GM19351 (cell line): Measurements from ENCODE around the gene ZNF362.

ENCODE experiments used
- ATAC-seq: cut with Tn5 transposase; IDR thresholded peaks from one replicate; pipeline ENCODE4 v1.9.1; 2021; ENCODE audit warnings: mild to moderate bottlenecking, moderate library complexity; ENCODE audit not compliant: unreplicated experiment

ZNF362 gene

DNA sequence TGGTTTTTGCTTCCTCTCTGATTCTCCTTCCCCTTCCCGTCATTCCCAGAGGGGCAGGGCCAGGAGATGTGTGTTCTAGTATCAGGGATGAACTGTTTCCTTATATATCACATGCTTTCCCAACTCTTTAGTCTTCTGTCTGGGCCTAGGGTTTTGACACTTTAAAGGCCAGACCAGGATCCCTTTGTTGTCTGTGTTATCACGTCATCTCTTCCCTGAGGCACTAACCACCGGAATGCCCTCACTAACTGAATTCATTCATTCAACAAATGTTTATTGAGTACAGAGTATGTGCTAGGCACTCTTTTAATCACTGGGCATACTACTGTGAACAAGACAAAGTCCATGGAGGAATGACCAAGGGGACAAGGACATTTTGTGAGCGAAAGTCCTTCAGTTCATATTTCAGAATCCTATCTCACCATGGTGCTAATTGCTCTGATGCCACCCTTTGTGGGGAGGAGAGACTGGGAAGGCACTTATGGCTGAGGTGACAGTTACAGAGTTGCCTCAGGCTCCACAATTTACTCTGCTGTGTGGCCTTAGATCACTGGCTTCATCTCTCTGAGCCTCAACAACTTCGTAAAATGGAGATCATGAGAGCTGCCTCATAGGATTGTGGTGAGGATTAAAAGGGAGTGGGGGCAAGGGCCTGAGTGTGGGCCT is 12.0 kb upstream of the ZNF362 start:
- ATAC-seq, result no peak

DNA sequence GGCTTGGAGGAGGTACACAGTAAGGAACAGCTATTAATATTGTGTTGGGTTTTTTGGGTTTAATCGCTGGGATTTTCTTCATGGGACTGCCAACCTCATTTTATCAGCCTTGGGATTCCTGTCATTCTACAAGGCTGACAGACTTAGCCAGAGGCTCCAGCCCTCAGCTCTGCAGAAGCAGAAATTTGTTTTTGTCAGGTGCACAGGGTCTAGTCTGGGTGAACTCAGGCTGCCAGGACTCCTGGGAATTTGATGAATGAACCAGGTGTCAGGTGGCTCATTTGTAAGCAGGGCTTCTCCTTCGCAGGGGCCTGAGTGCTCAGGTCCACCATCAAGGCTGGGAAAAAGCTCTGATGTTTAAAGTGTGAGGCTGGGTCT is 11.5 kb upstream of the ZNF362 start:
- ATAC-seq, result no peak

DNA sequence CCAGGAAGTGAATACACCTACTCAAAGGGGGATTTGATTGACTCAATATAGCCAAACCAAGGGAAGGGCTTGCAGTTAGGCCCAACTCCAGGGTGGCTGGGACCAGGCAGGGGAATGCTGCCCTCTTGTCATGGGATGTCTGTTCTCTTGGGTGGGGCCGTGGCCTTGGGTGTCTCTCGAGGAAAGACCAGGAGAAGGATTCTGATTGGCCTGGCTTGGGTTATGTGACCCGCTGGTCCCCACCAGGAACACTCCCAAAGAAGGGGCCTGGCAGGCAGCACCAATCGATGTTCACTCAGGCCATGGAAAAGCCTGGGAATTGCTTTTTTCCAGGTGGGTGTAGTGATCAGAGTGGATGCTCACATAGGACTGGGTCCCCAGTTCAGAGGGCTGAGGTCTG is 10.1 kb upstream of the ZNF362 start:
- ATAC-seq, result no peak

DNA sequence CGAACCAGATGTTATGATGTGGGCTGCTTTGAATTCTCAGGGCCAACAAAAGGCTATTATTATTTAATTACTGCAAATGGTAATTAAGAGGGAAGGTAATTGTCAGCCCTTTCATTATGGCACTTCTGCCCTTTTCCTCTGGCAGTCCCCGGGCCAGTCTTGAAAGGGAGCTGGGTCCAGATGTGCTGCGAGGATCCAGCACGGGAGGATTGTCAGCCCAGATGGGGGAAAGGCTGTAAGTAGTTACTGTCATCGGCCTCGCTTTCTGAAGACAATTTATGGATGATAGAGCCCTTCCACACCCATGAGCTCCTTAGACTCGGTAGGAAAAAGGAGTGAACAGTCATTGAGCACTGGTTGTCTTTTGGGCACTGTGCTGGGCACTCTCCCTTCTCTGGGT is 8.7 kb upstream of the ZNF362 start:
- ATAC-seq, result no peak

DNA sequence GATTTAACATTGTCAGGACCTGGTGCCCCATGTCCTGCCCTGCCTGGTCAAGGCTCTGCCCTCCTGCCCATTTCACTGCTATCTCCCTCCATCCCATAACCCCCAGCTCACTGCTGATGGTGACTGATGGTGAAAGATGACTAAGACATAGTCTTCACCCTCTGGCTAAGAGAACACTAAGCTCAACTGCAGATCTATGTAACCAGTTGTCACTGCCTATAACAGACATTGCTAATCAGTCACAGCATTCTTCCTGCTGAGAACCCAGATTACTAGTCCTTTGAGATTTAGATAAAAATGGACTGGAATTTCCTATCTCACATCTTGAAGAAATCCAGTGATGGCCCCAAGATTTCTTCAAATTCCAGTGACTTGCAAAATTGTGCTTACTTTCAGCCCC is 8.0 kb upstream of the ZNF362 start:
- no peak for ATAC-seq

DNA sequence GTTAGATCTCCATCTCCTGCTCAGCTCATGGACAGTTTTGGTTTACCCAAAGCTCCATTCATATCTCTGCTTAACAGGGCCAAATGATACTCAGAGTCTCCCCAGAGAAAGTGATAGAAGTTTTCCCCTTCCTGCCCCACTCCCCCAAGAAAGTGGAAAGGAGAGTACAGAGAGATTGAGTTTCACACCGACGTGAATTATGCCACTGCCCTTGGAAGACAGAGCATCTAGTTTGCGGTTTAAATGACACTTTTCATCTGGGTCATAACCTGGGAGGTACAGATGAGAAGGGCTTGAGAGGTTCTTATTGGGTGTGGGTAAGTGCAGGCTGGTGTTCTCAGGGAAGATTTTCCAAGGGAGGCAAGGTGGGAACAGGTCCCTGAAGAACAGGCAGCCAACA is 6.9 kb upstream of the ZNF362 start:
- no peak for ATAC-seq

DNA sequence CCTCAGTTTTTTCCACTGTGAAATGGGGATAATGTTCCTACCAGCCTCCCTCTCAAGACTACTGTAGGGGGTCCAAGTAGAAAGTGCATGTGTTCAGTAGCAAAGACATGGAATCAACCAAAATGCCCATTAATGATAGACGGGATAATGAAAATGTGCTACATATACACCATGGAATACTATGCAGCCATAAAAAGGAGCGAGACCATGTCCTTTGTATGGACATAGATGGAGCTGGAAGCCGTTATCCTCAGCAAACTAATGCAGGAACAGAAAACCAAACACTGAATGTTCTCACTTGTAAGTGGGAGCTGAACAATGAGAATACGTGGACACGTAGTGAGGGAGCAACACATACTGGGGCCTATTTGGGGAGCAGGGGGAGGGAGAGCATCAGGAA is 6.1 kb upstream of the ZNF362 start:
- no peak for ATAC-seq

DNA sequence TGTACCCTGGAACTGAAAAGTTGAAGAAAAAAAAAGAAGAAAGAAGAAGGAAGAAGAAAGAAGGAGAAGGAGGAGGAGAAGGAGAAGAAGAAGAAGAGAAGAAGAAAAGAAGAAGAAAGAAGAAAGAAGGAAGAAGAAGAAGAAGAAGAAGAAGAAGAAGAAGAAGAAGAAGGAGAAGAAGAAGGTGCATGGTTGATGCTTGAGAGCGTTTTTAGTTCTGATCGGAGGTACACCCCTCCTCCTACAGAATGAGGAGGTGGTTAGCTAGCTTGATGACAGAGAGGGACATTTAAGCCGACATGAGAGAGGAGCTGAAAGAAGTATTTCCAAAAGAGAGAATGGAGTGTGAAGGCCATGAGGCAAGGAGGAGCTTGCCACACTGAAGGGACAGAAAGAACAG is 5.6 kb upstream of the ZNF362 start:
- no peak for ATAC-seq

DNA sequence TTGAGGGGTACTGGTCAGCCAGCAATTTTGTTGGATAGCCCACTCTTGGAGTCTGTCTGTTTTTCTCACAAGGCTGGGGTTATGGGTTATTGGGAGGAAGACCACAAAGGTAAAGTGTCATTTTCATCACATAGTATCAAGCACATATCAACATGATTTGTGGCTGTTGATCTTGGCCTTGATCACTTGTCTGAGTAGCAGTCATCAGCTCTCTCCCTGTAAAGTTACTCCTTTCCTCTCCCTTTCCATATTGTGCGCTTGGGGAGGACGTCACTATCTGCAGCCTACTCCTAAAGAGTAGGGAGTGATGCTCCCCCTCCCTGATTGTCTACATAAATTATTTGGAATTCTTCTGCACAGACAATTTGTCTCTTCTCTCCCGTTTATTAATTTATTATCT is 1.8 kb upstream of the ZNF362 start:
- ATAC-seq, result no peak

DNA sequence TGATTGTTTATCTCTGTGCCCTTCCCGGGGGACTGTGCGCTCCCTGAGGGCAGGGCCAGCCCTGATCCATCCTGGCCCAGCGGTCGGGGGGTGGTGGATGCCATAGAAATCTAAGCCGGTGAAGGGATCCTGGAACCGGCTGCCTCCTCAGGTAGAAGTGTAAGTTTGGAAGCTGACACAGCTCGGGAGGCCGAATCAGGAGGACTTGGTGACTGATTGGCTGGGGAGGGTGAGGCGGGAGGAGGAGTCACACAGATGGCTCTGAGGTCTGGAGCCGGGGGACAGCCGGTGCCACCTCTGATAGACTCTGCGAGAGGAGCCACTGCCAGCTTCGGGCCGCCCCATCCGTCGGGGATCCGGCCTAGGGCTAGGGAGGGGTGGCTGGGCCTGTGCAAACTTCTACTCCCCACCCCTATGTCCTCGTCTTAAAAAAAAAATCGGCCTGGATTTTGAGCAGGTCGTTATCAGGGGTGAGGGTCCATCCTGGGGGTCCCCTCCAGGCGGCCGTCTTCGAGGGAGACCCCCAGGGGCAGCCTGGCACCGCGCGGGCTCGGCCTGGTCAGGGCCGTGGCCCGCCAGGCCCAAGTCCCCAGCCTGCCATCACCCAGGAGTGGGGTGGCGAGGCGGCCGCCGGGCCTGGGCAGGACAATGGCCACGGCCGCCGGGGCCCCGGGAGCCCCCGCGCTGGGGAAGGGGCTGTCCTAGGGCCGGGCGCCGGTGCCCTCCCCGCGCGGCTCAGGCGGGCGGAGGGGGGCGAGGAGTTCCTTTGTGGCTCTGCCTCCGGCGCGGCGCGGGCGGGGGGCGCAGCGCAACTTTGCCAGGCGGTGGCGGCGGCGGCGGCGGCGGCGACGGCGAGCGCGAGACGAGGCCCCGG is 708 bp upstream of the ZNF362 start:
- ATAC-seq, result peak; percentile 30

DNA sequence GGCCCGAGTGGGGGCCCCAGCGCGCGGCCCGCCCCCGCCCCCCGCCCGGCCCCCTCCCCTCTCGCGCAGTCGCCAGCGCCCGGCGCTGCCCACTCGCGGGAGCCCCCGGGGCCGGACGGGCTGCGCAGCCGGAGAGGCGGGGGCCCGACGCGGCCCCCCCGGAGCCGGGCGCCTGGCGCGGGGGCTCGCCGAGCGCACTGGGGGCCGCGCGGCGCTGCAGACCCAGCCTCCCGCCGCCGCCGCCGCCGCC is 146 bp upstream of the ZNF362 start:
- ATAC-seq, result no peak

DNA sequence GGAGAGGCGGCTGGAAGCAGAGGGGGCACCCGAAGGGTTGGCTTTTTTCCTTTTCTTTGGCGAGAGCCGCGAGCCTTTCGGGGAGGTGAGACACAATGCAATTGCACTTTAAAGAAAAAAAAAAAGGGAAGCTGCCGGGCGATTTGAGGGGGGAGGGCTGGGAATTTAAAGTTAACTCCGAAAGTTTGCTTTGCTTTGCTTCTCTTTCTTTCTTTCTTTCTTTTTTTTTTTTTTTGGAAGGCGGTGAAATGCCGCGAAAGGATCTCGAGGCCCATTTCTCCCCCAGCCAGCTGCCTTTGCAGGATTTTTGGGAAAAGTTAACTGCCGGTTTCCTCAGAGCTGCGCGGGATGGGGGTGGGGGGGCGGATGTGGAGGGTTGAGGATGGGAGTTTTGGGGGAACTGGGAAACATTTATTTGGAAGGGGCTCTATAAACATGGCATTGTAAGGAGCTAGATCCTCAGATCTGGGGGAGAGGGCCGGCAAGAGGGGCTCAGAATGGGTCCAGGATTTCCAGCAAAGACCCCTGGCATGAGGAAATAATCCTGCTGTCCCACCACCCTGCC is 997 bp downstream of the ZNF362 start:
- ATAC-seq, result no peak

DNA sequence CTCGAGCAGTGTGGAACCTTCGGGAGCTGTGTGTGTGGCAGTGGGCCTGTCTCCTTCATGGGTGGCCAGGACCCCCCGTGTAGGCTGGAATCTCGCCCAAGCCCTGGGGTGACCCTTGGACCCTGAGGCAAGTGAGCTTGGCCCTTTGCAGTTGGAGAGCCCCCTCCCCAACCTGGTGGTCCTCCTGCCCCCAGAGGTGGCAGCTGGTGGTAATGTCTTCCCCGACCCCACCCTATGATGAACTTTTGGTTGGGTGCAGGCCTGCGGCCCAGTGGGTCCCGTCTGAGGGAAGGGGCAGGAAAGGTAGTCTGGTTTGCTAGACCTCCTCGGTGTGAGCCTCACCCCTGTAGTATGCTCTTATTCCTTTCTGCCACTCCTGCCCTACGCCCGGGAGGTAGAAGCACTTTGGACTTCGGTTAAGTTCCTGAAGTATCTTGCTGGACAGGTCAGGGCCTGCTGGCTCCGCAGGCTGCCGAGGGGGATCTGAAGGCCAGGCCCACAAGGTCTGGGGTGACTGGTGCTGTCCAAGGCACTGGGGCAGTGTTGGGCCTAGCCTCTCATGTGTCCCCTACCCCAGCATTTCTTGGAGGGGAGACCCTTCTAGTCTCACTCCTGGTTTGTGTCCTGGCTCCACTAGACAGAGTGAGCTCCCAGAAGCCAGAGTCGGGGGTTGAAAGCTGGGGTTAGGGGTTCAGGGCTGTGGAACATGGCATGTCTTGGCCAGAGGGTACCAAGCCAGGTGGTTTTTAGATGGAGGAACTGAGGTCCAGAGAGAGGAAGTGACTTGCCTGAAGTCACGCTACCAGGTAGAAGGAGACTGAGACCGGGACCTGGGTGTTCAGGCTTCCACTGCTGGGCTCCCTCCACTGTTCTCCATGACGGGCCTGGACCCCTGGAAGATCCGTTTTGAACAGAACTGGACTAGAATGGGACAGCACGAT is 1.8 kb downstream of the ZNF362 start:
- ATAC-seq, result no peak

DNA sequence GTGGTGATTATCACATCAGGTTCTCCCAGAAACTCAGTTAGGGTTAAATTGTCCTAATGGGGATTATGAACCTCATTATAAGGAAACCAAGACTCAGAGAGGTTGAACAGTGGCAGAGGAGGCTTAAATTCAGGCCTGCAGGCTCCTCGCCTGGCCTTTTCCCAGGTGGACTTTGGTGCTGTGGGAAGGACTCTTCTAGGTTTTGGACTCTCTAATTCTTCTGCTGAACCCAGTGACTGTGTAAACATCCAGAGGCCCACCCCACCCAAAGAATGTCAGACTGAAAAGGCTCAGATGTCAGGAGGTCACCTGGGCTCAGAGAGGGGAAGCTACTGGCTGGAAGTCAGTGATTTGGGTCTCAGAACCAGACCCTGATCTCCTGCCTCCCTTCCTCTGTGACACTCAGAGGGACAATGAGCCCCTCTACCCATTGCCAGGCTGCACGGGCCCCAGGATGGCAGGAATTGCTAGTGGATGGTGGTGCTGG is 2.5 kb downstream of the ZNF362 start:
- ATAC-seq, result no peak

DNA sequence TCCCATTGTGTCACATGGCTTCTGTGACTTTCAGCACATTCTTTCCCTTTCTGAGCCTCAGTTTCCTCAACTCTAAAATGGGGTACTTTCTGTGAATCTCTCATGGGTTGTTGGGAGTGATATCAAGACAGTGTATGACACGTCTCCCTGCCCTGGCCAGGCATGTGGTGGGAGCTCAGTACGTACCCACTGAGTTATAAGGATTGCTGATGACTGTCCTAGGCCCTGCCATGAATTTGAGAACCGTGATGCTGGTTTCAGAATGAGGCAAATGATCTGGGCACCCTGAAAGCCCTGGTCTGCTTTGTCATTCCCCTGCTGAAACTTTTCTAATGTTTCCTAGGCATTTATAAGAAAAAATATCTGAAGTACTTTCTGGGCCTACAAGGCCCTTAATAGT is 3.6 kb downstream of the ZNF362 start:
- no peak for ATAC-seq

DNA sequence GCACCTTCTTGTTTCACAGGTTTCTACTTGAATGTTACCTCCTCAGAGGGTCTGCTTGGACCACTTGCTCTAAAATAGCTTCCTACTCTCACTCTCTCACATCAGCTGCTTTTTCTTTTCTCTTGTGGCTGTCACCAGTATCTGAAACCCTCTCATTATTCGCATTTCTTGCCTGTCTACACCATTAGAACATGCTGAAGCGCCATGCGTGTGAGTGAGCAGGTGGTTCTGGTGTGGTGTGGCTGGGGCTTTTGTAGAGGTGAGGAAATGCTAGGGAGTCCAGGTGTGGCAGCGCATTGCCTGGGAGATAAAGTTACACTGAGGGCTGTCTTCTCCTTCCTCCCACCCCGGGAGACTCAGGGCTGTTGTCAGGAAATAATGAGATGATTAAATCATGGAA is 4.1 kb downstream of the ZNF362 start:
- no peak for ATAC-seq

DNA sequence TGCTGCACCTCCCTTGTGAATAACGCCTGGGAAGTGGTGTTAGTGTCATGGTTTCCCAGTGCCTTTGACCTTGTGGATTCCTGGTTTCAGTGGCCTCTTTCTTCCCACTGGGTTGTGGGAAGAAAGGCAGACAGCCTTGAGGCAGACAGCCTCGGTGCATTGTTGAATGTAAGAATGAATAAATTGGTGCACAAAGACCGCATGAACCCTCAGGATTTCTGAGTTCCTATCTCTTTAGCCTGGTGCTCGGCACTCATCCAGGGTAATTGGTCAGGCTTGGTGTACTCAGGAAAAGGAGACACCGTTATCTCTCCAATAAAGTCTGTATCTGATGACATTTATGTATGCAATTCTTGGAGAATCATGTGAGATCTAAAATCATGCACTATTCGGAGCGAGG is 5.1 kb downstream of the ZNF362 start:
- ATAC-seq, result no peak

DNA sequence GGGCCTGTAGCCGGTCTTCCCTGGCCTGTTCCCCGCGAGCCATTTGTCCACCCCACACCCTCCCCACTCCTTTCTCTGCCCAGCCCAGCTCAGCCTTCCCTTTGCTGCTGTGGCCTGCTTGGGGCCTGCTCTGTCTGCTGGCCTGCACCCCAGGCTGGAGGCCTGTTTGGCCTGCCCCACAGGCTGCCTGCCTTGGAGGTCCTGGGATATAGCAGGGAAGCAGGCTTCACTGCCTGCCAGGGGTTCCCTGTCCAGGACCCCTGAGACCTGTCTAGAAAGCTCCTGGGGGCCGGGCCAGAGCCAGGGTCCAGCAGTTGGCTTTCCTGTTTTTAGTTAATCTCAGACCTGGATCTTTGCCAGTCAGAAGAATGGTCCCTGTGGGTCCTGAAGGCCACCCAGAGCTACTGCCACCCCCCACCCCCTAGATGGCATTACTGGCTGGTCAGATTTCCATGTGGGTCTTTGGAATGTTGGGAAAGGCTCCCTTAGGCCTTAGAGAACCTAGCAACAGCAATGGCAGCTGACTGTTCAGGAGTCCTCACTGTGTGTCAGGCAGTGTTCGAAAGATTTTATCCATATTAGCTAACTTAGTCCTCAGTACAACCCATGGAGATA is 7.7 kb downstream of the ZNF362 start:
- ATAC-seq, result no peak

DNA sequence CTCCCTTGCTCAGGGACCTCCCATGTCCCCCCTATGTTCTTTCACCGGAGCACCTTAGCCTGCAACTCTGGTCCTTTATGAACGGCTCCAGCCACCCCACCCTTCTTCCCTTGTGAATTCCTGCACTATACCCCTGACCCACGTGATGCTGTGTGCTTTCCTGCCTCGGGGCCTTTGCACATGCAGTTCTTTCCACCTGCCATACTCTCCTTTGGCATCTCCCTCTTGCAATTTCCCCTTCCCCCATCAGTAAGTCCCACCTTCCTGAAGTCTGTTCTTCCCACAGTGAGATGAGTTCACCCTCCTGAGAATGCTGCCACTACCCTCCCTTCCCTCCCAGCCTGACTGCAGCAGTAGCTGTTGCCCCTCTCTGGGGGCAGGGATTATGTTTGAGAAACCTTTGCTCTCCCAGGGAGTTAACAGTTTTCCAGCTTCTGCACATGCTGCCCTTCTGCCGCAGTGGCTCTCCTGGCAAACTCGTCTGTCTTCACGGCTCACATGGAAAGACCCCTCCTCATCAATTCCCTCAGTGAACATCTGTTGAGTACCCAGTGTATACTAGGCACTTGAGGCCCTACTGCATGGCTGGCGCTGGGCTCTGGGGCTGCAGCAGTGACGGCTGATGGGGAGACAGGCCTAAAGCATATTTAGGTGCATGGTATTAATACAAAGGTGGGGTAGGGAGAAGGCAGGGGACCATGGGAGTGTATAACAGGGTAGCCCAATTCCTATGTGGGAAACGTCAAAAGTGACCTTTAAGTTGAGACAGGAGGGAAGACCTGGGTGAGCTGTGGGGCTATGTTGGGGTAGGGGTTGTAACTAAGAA is 9.7 kb downstream of the ZNF362 start:
- ATAC-seq, result no peak

DNA sequence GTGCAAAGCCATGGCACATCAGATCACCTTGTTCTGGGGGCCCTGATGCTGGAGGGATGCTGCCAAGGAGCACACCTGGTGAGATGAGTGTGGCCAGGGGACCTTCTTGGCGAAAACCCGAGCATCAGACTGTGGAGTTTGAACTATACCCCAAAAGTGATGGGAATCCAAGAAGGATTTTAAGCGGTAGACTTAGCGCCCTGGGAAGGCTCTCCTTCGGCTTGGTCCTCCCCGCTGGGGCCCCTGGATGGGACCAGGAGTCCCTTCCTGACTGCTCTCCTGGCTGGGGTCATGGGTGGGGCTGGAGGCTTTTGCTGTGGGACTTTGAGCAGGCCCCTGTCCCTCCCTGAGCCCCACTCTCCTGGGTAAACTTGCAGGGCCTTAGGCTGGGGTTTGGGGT is 10.5 kb downstream of the ZNF362 start:
- ATAC-seq, result no peak
